ENCODE measurements around the gene GSAP. TPM values are rescaled to one million over a fixed set of nuclear protein-coding genes. Genes with fewer than 3 reads are reported as not detected.

The GSAP gene
- total and polyA plus RNA-seq, 2 donors (not counting 3 experiments of a cell fraction or from before 2014, with no cell fraction given), result 2.3 to 5.8 TPM

GRCh38 chr7:77378584-77378983 lies 37.6 kb downstream of the GSAP start:
- CTCF ChIA-PET, result no interaction called here
- no peaks in the 10 kb centered on the region for H4K20me1 ChIP-seq (replicated peaks; ENCODE audit: control insufficient read depth, extremely low read depth, insufficient read depth, low read length)

More at GRCh38 chr7:77378584-77378983, 37.6 kb downstream of the GSAP start:
- DNase-seq (ENCODE audit: low read depth, low spot score) (no peak), FAIRE-seq (no peak)
- Histone ChIP-seq H3K27ac (ENCODE audit: insufficient read depth, low read depth, low read length) (no peak overlapping the region), H3K9me1 (replicated peaks; ENCODE audit: control insufficient read depth, extremely low read depth, insufficient read depth, low read length) (no peaks in the 10 kb centered on the region), H3K27me3 (ENCODE audit: control insufficient read depth in 2 of 2, insufficient read depth in 2 of 2, low read length in 2 of 2) (no peaks in the 10 kb centered on the region), H3K4me1 (ENCODE audit: control insufficient read depth, extremely low read depth, insufficient read depth, low read length) (no peaks in the 10 kb centered on the region), H3K4me3 (replicated peaks in 1 of 3; ENCODE audit: insufficient read depth in 1 of 3, low read depth in 1 of 3, low read length in 3 of 3) (no peak overlapping the region), H3K79me2 (ENCODE audit: control insufficient read depth, insufficient read depth, low read length) (no peaks in the 10 kb centered on the region), H3K4me2 (ENCODE audit: insufficient read depth, low read length) (no peak overlapping the region), H3K9me3 (replicated peaks; ENCODE audit: control insufficient read depth, insufficient read depth, low read length) (no peaks in the 10 kb centered on the region), H3K9ac (replicated peaks; ENCODE audit: extremely low read depth, insufficient read depth, low read length) (no peak overlapping the region), H3K36me3 (ENCODE audit: control insufficient read depth in 2 of 2, extremely low read depth in 1 of 2, insufficient read depth in 2 of 2, low read length in 2 of 2) (no peaks in the 10 kb centered on the region), H2AFZ (ENCODE audit: low read depth, low read length) (no peak overlapping the region)
- TF ChIP-seq MYC (IDR thresholded peaks at IDR 0.05; ENCODE audit: low read depth, low read length), result no peak
- TF ChIP-seq POLR2AphosphoS5 (IDR thresholded peaks at IDR 0.05; ENCODE audit: insufficient read depth, low read depth, low read length), result no peak
- TF ChIP-seq, protein P1, sequence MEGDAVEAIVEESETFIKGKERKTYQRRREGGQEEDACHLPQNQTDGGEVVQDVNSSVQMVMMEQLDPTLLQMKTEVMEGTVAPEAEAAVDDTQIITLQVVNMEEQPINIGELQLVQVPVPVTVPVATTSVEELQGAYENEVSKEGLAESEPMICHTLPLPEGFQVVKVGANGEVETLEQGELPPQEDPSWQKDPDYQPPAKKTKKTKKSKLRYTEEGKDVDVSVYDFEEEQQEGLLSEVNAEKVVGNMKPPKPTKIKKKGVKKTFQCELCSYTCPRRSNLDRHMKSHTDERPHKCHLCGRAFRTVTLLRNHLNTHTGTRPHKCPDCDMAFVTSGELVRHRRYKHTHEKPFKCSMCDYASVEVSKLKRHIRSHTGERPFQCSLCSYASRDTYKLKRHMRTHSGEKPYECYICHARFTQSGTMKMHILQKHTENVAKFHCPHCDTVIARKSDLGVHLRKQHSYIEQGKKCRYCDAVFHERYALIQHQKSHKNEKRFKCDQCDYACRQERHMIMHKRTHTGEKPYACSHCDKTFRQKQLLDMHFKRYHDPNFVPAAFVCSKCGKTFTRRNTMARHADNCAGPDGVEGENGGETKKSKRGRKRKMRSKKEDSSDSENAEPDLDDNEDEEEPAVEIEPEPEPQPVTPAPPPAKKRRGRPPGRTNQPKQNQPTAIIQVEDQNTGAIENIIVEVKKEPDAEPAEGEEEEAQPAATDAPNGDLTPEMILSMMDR (IDR thresholded peaks at IDR 0.05; ENCODE audit: extremely low read depth in 1 of 2, insufficient read depth in 1 of 2, low read depth in 1 of 2, low read length in 2 of 2), result no peak
- TF ChIP-seq GATA2 (IDR thresholded peaks at IDR 0.05; ENCODE audit: insufficient read depth, insufficient read length, low read depth, low read length), result no peak
- TF ChIP-seq POLR2A (IDR thresholded peaks at IDR 0.05; ENCODE audit: low read depth, low read length), result no peak
- no peak for TF ChIP-seq FOS (IDR thresholded peaks at IDR 0.05; ENCODE audit: borderline replicate concordance, insufficient read depth, low read length)
- TF ChIP-seq MAX (IDR thresholded peaks at IDR 0.05; ENCODE audit: insufficient read depth, insufficient read length), result no peak
- TF ChIP-seq EZH2 (IDR thresholded peaks at IDR 0.05; ENCODE audit: borderline replicate concordance, low read depth, low read length, severe bottlenecking), result no peak
- TF ChIP-seq JUN (IDR thresholded peaks at IDR 0.05; ENCODE audit: borderline replicate concordance, insufficient read depth, insufficient read length, low read depth), result no peak
- intact Hi-C loops (cut with micrococcal nuclease) (no loop called here), dilution Hi-C loops (cut with MboI; ENCODE audit: extremely low pct_ligation_motif_present, low sequenced_read_pairs) (no loop called here)
- POLR2A ChIA-PET, result no interaction called here
- no TSS peak for BruUV-seq (replicated peaks)

Measured in endothelial cell of umbilical vein (primary cell).